Upper lobe of left lung (tissue), 4 donors: Measurements from ENCODE around the gene SARS2.

Experiments used
- EP300 ChIP-seq, 4 donors: sonication (generic); formaldehyde crosslinking; IDR thresholded peaks; one replicate each; pipeline ENCODE4 v1.5.1; 2017; ENCODE audit warnings: antibody characterized with exemption in 4 of 4, control low read depth in 2 of 4
- POLR2A ChIP-seq, 4 donors: fragments of 450-650 bp; IDR thresholded peaks; one replicate each; pipeline ENCODE4 v1.5.1; 2016 to 2017; ENCODE audit warnings: antibody characterized with exemption in 4 of 4, mild to moderate bottlenecking in 2 of 4
- POLR2AphosphoS5 ChIP-seq, 2 donors: sonication (generic); formaldehyde crosslinking; IDR thresholded peaks; one replicate each; pipeline ENCODE4 v1.5.1; 2017; ENCODE audit warnings: antibody characterized with exemption in 2 of 2
- TF ChIP-seq, protein P1 (sequence below), 6 experiments: fragments of 450-650 bp in 4 of 6; fragments of 200-600 bp in 2 of 6; sonication (generic) in 2 of 6; IDR thresholded peaks; one replicate each; pipeline ENCODE4 v1.5.1; 2016 to 2019; ENCODE audit warnings: antibody characterized with exemption in 6 of 6

DNA sequence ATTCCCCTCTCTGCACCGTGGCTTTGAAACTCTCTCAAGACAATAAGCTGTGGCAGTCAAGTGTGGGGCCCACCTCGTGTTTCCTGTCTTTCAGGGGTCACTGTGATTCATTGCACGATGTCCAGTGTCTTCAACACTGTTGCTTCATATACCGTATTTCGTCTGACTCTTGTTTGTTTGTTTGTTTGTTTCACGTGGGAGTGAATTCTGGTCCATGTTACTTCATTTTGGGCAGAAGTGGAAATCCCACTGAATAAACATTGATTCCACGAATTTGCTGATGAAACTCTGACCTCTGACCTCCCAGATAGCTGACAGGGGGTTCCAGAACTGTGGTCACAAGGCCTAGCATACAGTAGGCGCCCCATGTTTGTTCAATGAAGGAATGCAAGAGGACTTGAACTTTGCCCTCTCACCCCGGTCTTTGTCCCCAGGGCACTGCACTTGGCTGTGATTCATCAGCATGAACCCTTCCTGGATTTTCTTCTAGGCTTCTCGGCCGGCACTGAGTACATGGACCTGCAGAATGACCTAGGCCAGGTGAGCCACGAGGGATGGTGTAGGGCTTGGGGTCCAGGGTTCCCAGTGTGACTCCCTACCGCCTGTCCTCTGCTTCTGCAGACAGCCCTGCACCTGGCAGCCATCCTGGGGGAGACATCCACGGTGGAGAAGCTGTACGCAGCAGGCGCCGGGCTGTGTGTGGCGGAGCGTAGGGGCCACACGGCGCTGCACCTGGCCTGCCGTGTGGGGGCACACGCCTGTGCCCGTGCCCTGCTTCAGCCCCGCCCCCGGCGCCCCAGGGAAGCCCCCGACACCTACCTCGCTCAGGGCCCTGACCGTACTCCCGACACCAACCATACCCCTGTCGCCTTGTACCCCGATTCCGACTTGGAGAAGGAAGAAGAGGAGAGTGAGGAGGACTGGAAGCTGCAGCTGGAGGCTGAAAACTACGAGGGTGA lies 25.7 kb downstream of the SARS2 start:
- TF ChIP-seq POLR2A (IDR thresholded peaks at IDR 0.05) (no peak), POLR2AphosphoS5 (IDR thresholded peaks at IDR 0.05) (no peak), EP300 (IDR thresholded peaks at IDR 0.05) (no peak)
- TF ChIP-seq, protein P1, sequence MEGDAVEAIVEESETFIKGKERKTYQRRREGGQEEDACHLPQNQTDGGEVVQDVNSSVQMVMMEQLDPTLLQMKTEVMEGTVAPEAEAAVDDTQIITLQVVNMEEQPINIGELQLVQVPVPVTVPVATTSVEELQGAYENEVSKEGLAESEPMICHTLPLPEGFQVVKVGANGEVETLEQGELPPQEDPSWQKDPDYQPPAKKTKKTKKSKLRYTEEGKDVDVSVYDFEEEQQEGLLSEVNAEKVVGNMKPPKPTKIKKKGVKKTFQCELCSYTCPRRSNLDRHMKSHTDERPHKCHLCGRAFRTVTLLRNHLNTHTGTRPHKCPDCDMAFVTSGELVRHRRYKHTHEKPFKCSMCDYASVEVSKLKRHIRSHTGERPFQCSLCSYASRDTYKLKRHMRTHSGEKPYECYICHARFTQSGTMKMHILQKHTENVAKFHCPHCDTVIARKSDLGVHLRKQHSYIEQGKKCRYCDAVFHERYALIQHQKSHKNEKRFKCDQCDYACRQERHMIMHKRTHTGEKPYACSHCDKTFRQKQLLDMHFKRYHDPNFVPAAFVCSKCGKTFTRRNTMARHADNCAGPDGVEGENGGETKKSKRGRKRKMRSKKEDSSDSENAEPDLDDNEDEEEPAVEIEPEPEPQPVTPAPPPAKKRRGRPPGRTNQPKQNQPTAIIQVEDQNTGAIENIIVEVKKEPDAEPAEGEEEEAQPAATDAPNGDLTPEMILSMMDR (IDR thresholded peaks at IDR 0.05): no peak
